Measurements from ENCODE around the gene ARSG. TPM values are rescaled to one million over a fixed set of nuclear protein-coding genes. Genes with fewer than 3 reads are reported as not detected.

The ARSG gene
- polyA plus RNA-seq, 1 of the 3 experiments (the other 2 are of a cell fraction), result 0.41 TPM

- no peak for TF ChIP-seq REST (IDR thresholded peaks at IDR 0.05; ENCODE audit: low read depth, low read length)
These were observed 2.3 kb downstream of the ARSG start (continued) for GRCh38 chr17:68293490-68294195.

- H3K4me3 ChIP-seq (ENCODE audit: low read depth in 2 of 2, low read length in 1 of 2), result no peak overlapping the region
- H3K4me2 ChIP-seq, result no peak overlapping the region
- POLR2A ChIA-PET, result no interaction called here
- no peaks in the 10 kb centered on the region for H3F3A ChIP-seq (replicated peaks; ENCODE audit: insufficient read depth)
- no peak overlapping the region for H2AFZ ChIP-seq (ENCODE audit: low read depth)
- DNase-seq, result no peak
- H3K79me2 ChIP-seq (ENCODE audit: insufficient read depth), result no peaks in the 10 kb centered on the region
- CTCF ChIA-PET, result interaction anchor here (4.1 kb wide), 1 partner anchor 142 kb away, joined by 15 read pairs; no protein-coding TSS in a partner anchor
- no peaks in the 10 kb centered on the region for H3K36me3 ChIP-seq (replicated peaks in 1 of 2; ENCODE audit: control insufficient read depth in 1 of 2, insufficient read depth in 2 of 2, low read length in 1 of 2)
- WGBS (ENCODE audit: low lambda C conversion rate), result 63% methylated on average over 3 of the region's 3 CpGs
- no peaks in the 10 kb centered on the region for H3K9me2 ChIP-seq
- H4K20me1 ChIP-seq (ENCODE audit: insufficient read depth), result no peaks in the 10 kb centered on the region
- no peak overlapping the region for H3K27ac ChIP-seq (ENCODE audit: low read depth in 2 of 2, low read length in 1 of 2)
- H3K4me1 ChIP-seq (ENCODE audit: control insufficient read depth in 1 of 2, insufficient read depth in 2 of 2, low read depth in 1 of 2, low read length in 1 of 2), result peaks cover 0 to 13% of the 10 kb centered on the region in 2 experiments; a peak in 2 of 4 replicates
- TF ChIP-seq JUND (IDR thresholded peaks at IDR 0.05) (no peak), RFX5 (IDR thresholded peaks at IDR 0.05; ENCODE audit: low read length) (peak; percentile 42; the same call in 1 of the 2 replicates)
- H3K27me3 ChIP-seq (ENCODE audit: insufficient read depth), result peaks cover 49% of the 10 kb centered on the region
- no peaks in the 10 kb centered on the region for H3K9me3 ChIP-seq
- H3K9ac ChIP-seq, result no peak overlapping the region
These were observed 2.9 kb downstream of the ARSG start for GRCh38 chr17:68294196-68294555.

GRCh38 chr17:68294617-68295016 is 3.3 kb downstream of the ARSG start:
- no peak for TF ChIP-seq SMC3 (IDR thresholded peaks at IDR 0.05; ENCODE audit: low read depth, low read length)
- TF ChIP-seq ZBTB33 (IDR thresholded peaks at IDR 0.05; ENCODE audit: borderline replicate concordance, low read depth), result no peak
- TF ChIP-seq MXI1 (IDR thresholded peaks at IDR 0.05; ENCODE audit: low read depth, low read length), result no peak
- TF ChIP-seq RXRA (IDR thresholded peaks at IDR 0.05; ENCODE audit: borderline replicate concordance, low read depth), result no peak
- TF ChIP-seq FOSL2 (IDR thresholded peaks at IDR 0.05; ENCODE audit: borderline replicate concordance, low read depth), result no peak
- TF ChIP-seq PBX3 (IDR thresholded peaks at IDR 0.05), result no peak
- TF ChIP-seq RFX5 (IDR thresholded peaks at IDR 0.05; ENCODE audit: low read length), result no peak
- TF ChIP-seq NRF1 (IDR thresholded peaks at IDR 0.05; ENCODE audit: low read depth, low read length), result no peak
- no peak for TF ChIP-seq FOXM1 (IDR thresholded peaks at IDR 0.05; ENCODE audit: low read depth)
- TF ChIP-seq GATA2 (CRISPR knock-in tag; IDR thresholded peaks at IDR 0.05), result no peak
- TF ChIP-seq FOXJ3 (CRISPR knock-in tag; IDR thresholded peaks at IDR 0.05), result no peak
- no peak for TF ChIP-seq TEAD4 (IDR thresholded peaks at IDR 0.05; ENCODE audit: borderline replicate concordance, insufficient read depth)
- TF ChIP-seq MEF2A (IDR thresholded peaks at IDR 0.05; ENCODE audit: borderline replicate concordance, low read depth), result no peak
- TF ChIP-seq USF2 (IDR thresholded peaks at IDR 0.05; ENCODE audit: borderline replicate concordance, low read depth, low read length), result no peak
- no peak for TF ChIP-seq ELF1 (IDR thresholded peaks at IDR 0.05)
- H3K9me3 ChIP-seq, result no peaks in the 10 kb centered on the region
- POLR2A ChIA-PET, result no interaction called here

More at GRCh38 chr17:68294617-68295016, 3.3 kb downstream of the ARSG start:
- H3K36me3 ChIP-seq (replicated peaks in 1 of 2; ENCODE audit: control insufficient read depth in 1 of 2, insufficient read depth in 2 of 2, low read length in 1 of 2), result no peaks in the 10 kb centered on the region
- no peaks in the 10 kb centered on the region for H3K9me2 ChIP-seq
- 57% methylated on average over 4 of the region's 4 CpGs for WGBS (ENCODE audit: low lambda C conversion rate)
- no peaks in the 10 kb centered on the region for H3K79me2 ChIP-seq (ENCODE audit: insufficient read depth)
- H4K20me1 ChIP-seq (ENCODE audit: insufficient read depth), result no peaks in the 10 kb centered on the region
- H3K27me3 ChIP-seq (ENCODE audit: insufficient read depth), result peaks cover 45% of the 10 kb centered on the region
- H3K9ac ChIP-seq, result no peak overlapping the region
- no peak overlapping the region for H3K27ac ChIP-seq (ENCODE audit: low read depth in 2 of 2, low read length in 1 of 2)
- CTCF ChIA-PET, result interaction anchor here (4.1 kb wide), 1 partner anchor 142 kb away, joined by 15 read pairs; no protein-coding TSS in a partner anchor
- H3K4me3 ChIP-seq (ENCODE audit: low read depth in 2 of 2, low read length in 1 of 2), result no peak overlapping the region
- H3K4me2 ChIP-seq, result no peak overlapping the region
- no peak for DNase-seq
- no peak overlapping the region for H2AFZ ChIP-seq (ENCODE audit: low read depth)
- peaks cover 0 to 13% of the 10 kb centered on the region in 2 experiments; a peak in 2 of 4 replicates for H3K4me1 ChIP-seq (ENCODE audit: control insufficient read depth in 1 of 2, insufficient read depth in 2 of 2, low read depth in 1 of 2, low read length in 1 of 2)
- H3F3A ChIP-seq (replicated peaks; ENCODE audit: insufficient read depth), result no peaks in the 10 kb centered on the region

All from SK-N-SH (cell line).